Tibial artery (tissue), 4 donors: ENCODE measurements around the gene ALPK3.

ENCODE experiments used
- DNase-seq, 2 donors: peaks; one replicate each; pipeline ENCODE4 v3.0.0-alpha.2; 2019
- H3K27ac ChIP-seq, 2 donors: fragments of 200-600 bp; sonication (generic) in 1 of 2; 1 replicate in 1 of 2; 2 replicates in 1 of 2; pipeline ENCODE4 v1.5.1; 2018 to 2019; ENCODE audit warnings: mild to moderate bottlenecking in 1 of 2
- H3K27me3 ChIP-seq, 2 donors: fragments of 200-600 bp; sonication (generic) in 1 of 2; one replicate each; pipeline versions ENCODE4 v1.5.1 to v1.6.0; 2016 to 2019
- H3K36me3 ChIP-seq, 3 donors: fragments of 200-600 bp; sonication (generic) in 2 of 3; one replicate each; pipeline ENCODE4 v1.5.1; 2016 to 2019; ENCODE audit warnings: mild to moderate bottlenecking in 2 of 3
- H3K4me1 ChIP-seq, 4 donors: fragments of 200-600 bp; sonication (generic) in 2 of 4; 1 replicate in 3 of 4; 2 replicates in 1 of 4; pipeline ENCODE4 v1.5.1; 2016 to 2019
- H3K4me3 ChIP-seq, 2 donors: fragments of 200-600 bp; sonication (generic) in 1 of 2; 1 replicate in 1 of 2; 2 replicates in 1 of 2; pipeline ENCODE4 v1.5.1; 2018 to 2019; ENCODE audit warnings: mild to moderate bottlenecking in 2 of 2
- H3K9me3 ChIP-seq, 3 donors: fragments of 200-600 bp; sonication (generic) in 1 of 3; one replicate each; pipeline ENCODE4 v1.5.1; 2016 to 2019
- CTCF ChIP-seq, 2 experiments: fragments of 200-600 bp in 1 of 2; fragments of 450-650 bp in 1 of 2; IDR thresholded peaks; one replicate each; pipeline ENCODE4 v1.5.1; 2017 to 2019; ENCODE audit warnings: antibody characterized with exemption in 2 of 2, mild to moderate bottlenecking in 1 of 2, moderate library complexity in 1 of 2
- intact Hi-C: fragments of 100-400 bp; cut with DNase I; formaldehyde crosslinking; loops from one replicate; pipeline ENCODE4 v1.15.0; 2023; ENCODE audit warnings: low total_unique reads

The ALPK3 gene

GRCh38 chr15:84807228-84807627 is 9.9 kb upstream of the ALPK3 start:
- Histone ChIP-seq H3K36me3 (peaks cover 24 to 42% (median 34%) of the 10 kb centered on the region in 3 donors), H3K27ac (no peak overlapping the region), H3K4me1 (no peaks in the 10 kb centered on the region), H3K27me3 (no peaks in the 10 kb centered on the region), H3K4me3 (no peak overlapping the region), H3K9me3 (no peaks in the 10 kb centered on the region)
- no peak for TF ChIP-seq CTCF (IDR thresholded peaks at IDR 0.05)
- no peak for DNase-seq
- intact Hi-C loops = no loop called here

- Histone ChIP-seq H3K27me3 (no peaks in the 10 kb centered on the region), H3K4me3 (no peak overlapping the region), H3K27ac (no peak overlapping the region), H3K4me1 (peaks cover 0 to 2% (median 0%) of the 10 kb centered on the region in 4 donors), H3K36me3 (peaks cover under 1 to 12% (median 6%) of the 10 kb centered on the region in 3 donors), H3K9me3 (no peaks in the 10 kb centered on the region)
- intact Hi-C loops = loop anchor here (5.0 to 10.0 kb wide), 2 partner anchors 53 to 225 kb away; no protein-coding TSS in a partner anchor
- no peak for TF ChIP-seq CTCF (IDR thresholded peaks at IDR 0.05)
- DNase-seq = no peak
Measured at GRCh38 chr15:84810073-84810840, 6.9 kb upstream of the ALPK3 start.

GRCh38 chr15:84811151-84811550 is 6.0 kb upstream of the ALPK3 start:
- Histone ChIP-seq H3K4me3 (no peak overlapping the region), H3K36me3 (peaks cover 0 to 7% (median 6%) of the 10 kb centered on the region in 3 donors), H3K9me3 (no peaks in the 10 kb centered on the region), H3K4me1 (peaks cover 0 to 11% (median 0%) of the 10 kb centered on the region in 4 donors), H3K27ac (no peak overlapping the region), H3K27me3 (no peaks in the 10 kb centered on the region)
- TF ChIP-seq CTCF (IDR thresholded peaks at IDR 0.05) = no peak
- intact Hi-C loops = loop anchor here (5.0 to 10.0 kb wide), 2 partner anchors 54 to 226 kb away; no protein-coding TSS in a partner anchor
- no peak for DNase-seq

- H3K27me3 ChIP-seq = no peaks in the 10 kb centered on the region
- DNase-seq = no peak
- no peak for TF ChIP-seq CTCF (IDR thresholded peaks at IDR 0.05)
- intact Hi-C loops = loop anchor here (5.0 to 10.0 kb wide), 2 partner anchors 55 to 227 kb away; no protein-coding TSS in a partner anchor
- H3K36me3 ChIP-seq = peaks cover 0 to 6% (median 4%) of the 10 kb centered on the region in 3 donors
- no peaks in the 10 kb centered on the region for H3K9me3 ChIP-seq
- H3K4me3 ChIP-seq = no peak overlapping the region
- no peak overlapping the region for H3K27ac ChIP-seq
- H3K4me1 ChIP-seq = peaks cover 0 to 17% (median 1%) of the 10 kb centered on the region in 4 donors
Measured at GRCh38 chr15:84811828-84812227, 5.3 kb upstream of the ALPK3 start.

- intact Hi-C loops = loop anchor here (5.0 to 10.0 kb wide), 2 partner anchors 56 to 228 kb away; no protein-coding TSS in a partner anchor
- TF ChIP-seq CTCF (IDR thresholded peaks at IDR 0.05) = no peak
Measured at GRCh38 chr15:84812842-84813241, 4.3 kb upstream of the ALPK3 start.

More at GRCh38 chr15:84812842-84813241, 4.3 kb upstream of the ALPK3 start:
- peaks cover 0 to 25% (median 7%) of the 10 kb centered on the region in 4 donors for H3K4me1 ChIP-seq
- no peaks in the 10 kb centered on the region for H3K27me3 ChIP-seq
- no peak overlapping the region for H3K27ac ChIP-seq
- DNase-seq = no peak
- peaks cover 0 to 6% (median 0%) of the 10 kb centered on the region in 3 donors for H3K36me3 ChIP-seq
- H3K4me3 ChIP-seq = no peak overlapping the region
- no peaks in the 10 kb centered on the region for H3K9me3 ChIP-seq
